ENCODE results near the gene CCDC187.

DNA sequence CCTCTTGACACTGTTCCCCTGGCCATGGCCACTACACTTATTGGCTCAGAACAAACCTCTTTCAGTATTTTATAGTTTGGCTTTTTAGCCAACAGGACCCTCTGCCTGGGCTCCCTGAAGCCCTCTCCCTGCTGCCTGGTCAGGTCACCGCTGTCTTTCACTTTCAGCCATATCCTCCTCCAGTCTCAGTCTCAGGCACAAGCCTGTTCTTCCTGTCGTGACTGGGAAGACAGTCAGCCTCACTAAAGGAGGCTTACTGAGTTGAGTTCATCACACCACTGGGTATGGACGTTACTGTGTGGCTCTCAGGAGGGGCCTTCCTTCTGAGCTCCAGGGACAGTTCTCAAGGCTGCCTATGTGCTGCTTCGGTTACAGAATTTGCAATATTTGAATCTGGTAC is 60.3 kb downstream of the CCDC187 start:
- TF ChIP-seq, protein P1, sequence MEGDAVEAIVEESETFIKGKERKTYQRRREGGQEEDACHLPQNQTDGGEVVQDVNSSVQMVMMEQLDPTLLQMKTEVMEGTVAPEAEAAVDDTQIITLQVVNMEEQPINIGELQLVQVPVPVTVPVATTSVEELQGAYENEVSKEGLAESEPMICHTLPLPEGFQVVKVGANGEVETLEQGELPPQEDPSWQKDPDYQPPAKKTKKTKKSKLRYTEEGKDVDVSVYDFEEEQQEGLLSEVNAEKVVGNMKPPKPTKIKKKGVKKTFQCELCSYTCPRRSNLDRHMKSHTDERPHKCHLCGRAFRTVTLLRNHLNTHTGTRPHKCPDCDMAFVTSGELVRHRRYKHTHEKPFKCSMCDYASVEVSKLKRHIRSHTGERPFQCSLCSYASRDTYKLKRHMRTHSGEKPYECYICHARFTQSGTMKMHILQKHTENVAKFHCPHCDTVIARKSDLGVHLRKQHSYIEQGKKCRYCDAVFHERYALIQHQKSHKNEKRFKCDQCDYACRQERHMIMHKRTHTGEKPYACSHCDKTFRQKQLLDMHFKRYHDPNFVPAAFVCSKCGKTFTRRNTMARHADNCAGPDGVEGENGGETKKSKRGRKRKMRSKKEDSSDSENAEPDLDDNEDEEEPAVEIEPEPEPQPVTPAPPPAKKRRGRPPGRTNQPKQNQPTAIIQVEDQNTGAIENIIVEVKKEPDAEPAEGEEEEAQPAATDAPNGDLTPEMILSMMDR (IDR thresholded peaks at IDR 0.05): no peak
- no peak for TF ChIP-seq EZH2phosphoT487 (IDR thresholded peaks at IDR 0.05)
